ENCODE results near the gene ARSA.

- TF ChIP-seq CTCF (IDR thresholded peaks at IDR 0.05) (peak in 3 of 6 experiments; percentile 20 to 33 (median 30)), POLR2A (IDR thresholded peaks at IDR 0.05) (peak; percentile 49 to 86)
Observed at GRCh38 chr22:50627642-50628542, at the start of gene ARSA.
